Body of pancreas (tissue), 4 donors: ENCODE measurements around the gene GINS2. TPM values are rescaled to one million over a fixed set of nuclear protein-coding genes. Genes with fewer than 3 reads are reported as not detected.

Experiments used
- ATAC-seq: fragments of 150-250 bp; one replicate; pipeline ENCODE4 v1.9.1; 2016
- DNase-seq, 4 donors: peaks; one replicate each; pipeline ENCODE4 v3.0.0-alpha.2; 2019
- H3K27ac ChIP-seq, 4 donors: fragments of 200-600 bp; sonication (generic); 1 replicate in 3 of 4; 2 replicates in 1 of 4; pipeline versions ENCODE4 v1.5.1 to v1.6.1; 2016 to 2019; ENCODE audit warnings: mild to moderate bottlenecking in 1 of 4, mixed read lengths in 1 of 4, moderate library complexity in 1 of 4
- H3K27me3 ChIP-seq, 2 donors: fragments of 200-600 bp; sonication (generic); one replicate each; pipeline ENCODE4 v1.6.0; 2016; ENCODE audit warnings: mild to moderate bottlenecking in 1 of 2
- H3K36me3 ChIP-seq, 2 donors: fragments of 200-600 bp; sonication (generic); replicated peaks in 1 of 2; 2 replicates each; pipeline ENCODE4 v1.5.1; 2016; ENCODE audit warnings: low read depth in 2 of 2; ENCODE audit not compliant: insufficient read depth in 1 of 2
- H3K4me1 ChIP-seq: fragments of 200-600 bp; sonication (generic); one replicate; pipeline ENCODE4 v1.6.0; 2016
- H3K4me3 ChIP-seq, 2 donors: fragments of 200-600 bp; sonication (generic); 1 replicate in 1 of 2; 2 replicates in 1 of 2; pipeline ENCODE4 v1.5.1; 2016 to 2019
- H3K9me3 ChIP-seq, 3 donors: fragments of 200-600 bp; sonication (generic); 1 replicate in 2 of 3; 2 replicates in 1 of 3; pipeline ENCODE4 v1.5.1; 2016
- POLR2A ChIP-seq, 3 donors: fragments of 450-650 bp; IDR thresholded peaks; one replicate each; pipeline ENCODE4 v1.6.1; 2016; ENCODE audit warnings: antibody characterized with exemption in 3 of 3, mild to moderate bottlenecking in 2 of 3
- WGBS, 2 donors: methylation state at CpG; one replicate each; pipeline ENCODE4 v1.1.5; 2017; 5-methylcytosine and 5-hydroxymethylcytosine counted together
- intact Hi-C: fragments of 100-400 bp; cut with DNase I; formaldehyde crosslinking; loops from one replicate; pipeline ENCODE4 v1.15.1; 2023
- total RNA-seq, 2 donors: library from RNA; depleted of rRNA; stranded (reverse); fragments of >200 nt; gene quantifications; one replicate each; pipeline ENCODE4 v1.1.0, GENCODE V29; 2016
- TF ChIP-seq, protein P1 (sequence below), 7 experiments: fragments of 450-650 bp in 4 of 7; fragments of 200-600 bp in 3 of 7; sonication (generic) in 3 of 7; IDR thresholded peaks; one replicate each; pipeline ENCODE4 v1.5.1; 2016 to 2019; ENCODE audit warnings: antibody characterized with exemption in 7 of 7

Gene GINS2
- total RNA-seq, 2 donors from 2014 or later, result 0.26 to 0.33 TPM

DNA sequence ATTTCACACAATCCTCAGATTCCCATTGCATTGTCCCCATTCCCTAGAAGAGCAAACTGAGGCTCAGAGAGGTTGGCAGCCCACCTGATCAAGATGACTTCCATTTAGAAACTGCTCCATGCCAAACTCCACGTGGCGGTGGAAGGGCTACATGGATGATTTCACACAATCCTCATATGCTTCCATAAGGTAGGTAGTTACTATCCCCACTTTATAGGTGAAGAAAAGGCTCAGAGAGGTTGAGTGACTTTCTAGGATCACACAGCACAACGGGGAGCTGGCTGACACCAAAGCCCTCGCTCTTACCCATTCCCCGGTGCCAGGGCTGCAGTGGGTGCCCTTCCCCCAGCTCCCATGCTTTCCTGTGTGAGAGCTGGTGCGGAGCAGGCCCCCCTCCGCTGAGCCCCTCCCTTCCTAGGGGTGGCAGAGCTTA is 9.7 kb upstream of the GINS2 start:
- no peak for TF ChIP-seq POLR2A (IDR thresholded peaks at IDR 0.05)
- TF ChIP-seq, protein P1, sequence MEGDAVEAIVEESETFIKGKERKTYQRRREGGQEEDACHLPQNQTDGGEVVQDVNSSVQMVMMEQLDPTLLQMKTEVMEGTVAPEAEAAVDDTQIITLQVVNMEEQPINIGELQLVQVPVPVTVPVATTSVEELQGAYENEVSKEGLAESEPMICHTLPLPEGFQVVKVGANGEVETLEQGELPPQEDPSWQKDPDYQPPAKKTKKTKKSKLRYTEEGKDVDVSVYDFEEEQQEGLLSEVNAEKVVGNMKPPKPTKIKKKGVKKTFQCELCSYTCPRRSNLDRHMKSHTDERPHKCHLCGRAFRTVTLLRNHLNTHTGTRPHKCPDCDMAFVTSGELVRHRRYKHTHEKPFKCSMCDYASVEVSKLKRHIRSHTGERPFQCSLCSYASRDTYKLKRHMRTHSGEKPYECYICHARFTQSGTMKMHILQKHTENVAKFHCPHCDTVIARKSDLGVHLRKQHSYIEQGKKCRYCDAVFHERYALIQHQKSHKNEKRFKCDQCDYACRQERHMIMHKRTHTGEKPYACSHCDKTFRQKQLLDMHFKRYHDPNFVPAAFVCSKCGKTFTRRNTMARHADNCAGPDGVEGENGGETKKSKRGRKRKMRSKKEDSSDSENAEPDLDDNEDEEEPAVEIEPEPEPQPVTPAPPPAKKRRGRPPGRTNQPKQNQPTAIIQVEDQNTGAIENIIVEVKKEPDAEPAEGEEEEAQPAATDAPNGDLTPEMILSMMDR (IDR thresholded peaks at IDR 0.05), result no peak
- Histone ChIP-seq H3K4me1 (no peaks in the 10 kb centered on the region), H3K4me3 (no peak overlapping the region), H3K36me3 (no peaks in the 10 kb centered on the region), H3K27me3 (no peaks in the 10 kb centered on the region), H3K9me3 (no peaks in the 10 kb centered on the region), H3K27ac (no peak overlapping the region)
- ATAC-seq, result no peak
- DNase-seq, result no peak
- 63 to 85% methylated on average over 3 to 7 of the region's 7 CpGs for WGBS, 2 donors
- intact Hi-C loops, result no loop called here

DNA sequence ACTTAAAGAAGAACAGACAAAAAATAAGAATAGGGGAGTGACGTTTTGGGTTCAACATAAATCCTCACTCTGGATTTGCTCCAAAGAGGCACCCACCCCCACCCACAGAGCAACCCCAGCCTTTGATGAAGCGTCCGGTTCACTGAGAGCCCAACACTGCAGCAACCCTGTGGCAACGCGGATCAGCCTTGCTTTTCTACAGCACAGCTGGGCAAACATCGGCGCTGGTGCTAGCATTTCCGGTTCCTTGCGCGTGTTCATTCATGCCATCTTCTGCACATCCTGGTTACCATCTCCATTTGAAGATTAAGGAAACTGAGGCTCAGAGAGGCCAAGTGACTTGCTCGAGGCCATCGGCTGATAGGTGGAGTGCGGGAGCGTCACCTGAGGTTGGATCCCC is 8.7 kb upstream of the GINS2 start:
- H3K27me3 ChIP-seq, result no peaks in the 10 kb centered on the region
- intact Hi-C loops, result no loop called here
- peak in 1 of 4 donors; percentile 46 for DNase-seq
- WGBS, 2 donors, result 45 to 47% methylated on average over 14 of the region's 14 CpGs
- H3K9me3 ChIP-seq, result no peaks in the 10 kb centered on the region
- no peak for TF ChIP-seq POLR2A (IDR thresholded peaks at IDR 0.05)
- TF ChIP-seq, protein P1 (IDR thresholded peaks at IDR 0.05), result no peak
- no peaks in the 10 kb centered on the region for H3K36me3 ChIP-seq
- H3K27ac ChIP-seq, result no peak overlapping the region
- H3K4me1 ChIP-seq, result no peaks in the 10 kb centered on the region
- no peak overlapping the region for H3K4me3 ChIP-seq
- no peak for ATAC-seq

DNA sequence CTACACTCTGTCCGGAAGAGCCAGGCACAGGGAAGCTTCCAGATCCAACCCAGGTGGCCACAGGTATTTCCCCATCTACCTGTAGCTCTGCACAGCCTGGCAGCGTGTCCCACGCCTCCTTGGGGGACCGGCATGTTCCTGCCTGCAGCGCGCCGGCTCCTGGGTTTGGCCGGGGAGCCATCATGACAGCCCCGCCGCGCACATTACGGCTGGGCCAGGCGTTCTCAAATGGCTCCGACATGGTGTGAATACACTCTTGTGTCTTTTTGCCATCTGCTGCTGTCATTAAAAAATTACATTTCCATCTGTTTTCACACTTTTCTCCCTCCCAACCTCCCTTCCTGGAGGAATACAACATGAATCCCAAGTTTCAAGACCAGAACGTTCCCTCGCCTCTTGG is 8.0 kb upstream of the GINS2 start:
- intact Hi-C loops, result no loop called here
- DNase-seq (no peak), ATAC-seq (no peak)
- TF ChIP-seq, protein P1 (IDR thresholded peaks at IDR 0.05), result no peak
- no peak for TF ChIP-seq POLR2A (IDR thresholded peaks at IDR 0.05)
- Histone ChIP-seq H3K9me3 (no peaks in the 10 kb centered on the region), H3K4me3 (no peak overlapping the region), H3K36me3 (no peaks in the 10 kb centered on the region), H3K27me3 (no peaks in the 10 kb centered on the region), H3K4me1 (no peaks in the 10 kb centered on the region), H3K27ac (no peak overlapping the region)
- WGBS, 2 donors, result 79 to 89% methylated on average over 8 to 16 of the region's 16 CpGs

DNA sequence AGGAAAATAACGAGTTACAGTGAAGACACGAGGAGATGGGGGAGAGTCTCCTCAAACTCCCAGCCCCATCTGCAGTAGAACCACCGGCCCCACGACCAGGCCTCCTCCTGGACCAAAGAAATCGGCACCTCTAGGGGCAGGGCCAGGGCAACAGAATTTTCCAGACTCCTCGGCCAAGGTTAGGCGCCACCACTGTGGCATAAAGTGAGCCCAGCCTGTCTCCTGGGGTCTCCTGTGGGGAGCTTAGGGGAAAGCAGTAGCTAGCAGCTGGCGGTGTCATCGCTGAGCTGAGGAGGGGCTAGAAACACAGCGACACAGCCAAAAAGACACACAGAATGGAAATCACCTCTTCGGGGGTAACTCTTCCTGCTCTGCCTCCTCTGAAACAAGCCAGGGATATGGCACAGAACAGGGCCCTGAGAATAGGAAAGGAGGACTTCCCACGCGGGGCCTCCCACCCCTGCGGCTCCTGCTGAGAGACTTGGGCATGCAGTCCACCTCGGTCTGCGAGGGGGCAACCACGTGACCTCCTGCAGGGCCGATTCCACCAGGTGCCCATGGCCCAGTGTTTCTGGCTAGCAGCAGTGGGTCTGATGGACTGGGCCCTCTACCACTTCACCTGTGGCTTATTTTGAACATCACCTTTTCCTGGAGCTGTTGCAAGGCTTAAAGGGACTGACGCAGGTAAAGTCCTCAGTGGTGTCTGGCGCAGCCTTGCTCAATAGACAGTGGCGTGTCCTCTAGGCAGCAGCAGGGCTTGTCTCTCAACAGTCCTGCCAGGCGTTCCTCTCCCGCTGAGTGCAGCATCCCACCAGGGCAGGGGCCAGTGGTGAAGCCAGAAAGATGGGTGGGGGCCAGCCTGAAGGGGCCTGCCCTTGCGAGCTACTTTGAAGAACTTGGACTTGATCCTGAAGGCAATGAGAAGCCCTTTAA is 6.7 kb upstream of the GINS2 start:
- ATAC-seq (no peak), DNase-seq (no peak)
- Histone ChIP-seq H3K9me3 (no peaks in the 10 kb centered on the region), H3K27me3 (no peaks in the 10 kb centered on the region), H3K4me1 (peaks cover 3% of the 10 kb centered on the region), H3K4me3 (no peak overlapping the region), H3K27ac (no peak overlapping the region), H3K36me3 (no peaks in the 10 kb centered on the region)
- intact Hi-C loops, result no loop called here
- no peak for TF ChIP-seq POLR2A (IDR thresholded peaks at IDR 0.05)
- TF ChIP-seq, protein P1 (IDR thresholded peaks at IDR 0.05), result no peak
- 61 to 70% methylated on average over 17 to 23 of the region's 24 CpGs for WGBS, 2 donors
